ENCODE data around the gene DDI2.

- TF ChIP-seq CTCF (conservative IDR thresholded peaks at IDR 0.05 in 1 of 2, IDR thresholded peaks at IDR 0.05 in 1 of 2; ENCODE audit: extremely low read depth in 1 of 2, insufficient read depth in 1 of 2, low read depth in 1 of 2, low read length in 2 of 2) (no peak), EZH2 (IDR thresholded peaks at IDR 0.05; ENCODE audit: borderline replicate concordance, low read length) (no peak)
Observed at GRCh38 chr1:15628003-15628402, 10.7 kb downstream of the DDI2 start.

Measured in mammary epithelial cell (primary cell).